NT2/D1 (cell line): ENCODE measurements around the gene ACSF2.

ENCODE experiments used
- DNase-seq: peaks from one replicate; pipeline ENCODE4 v3.0.0-alpha.2; 2011; ENCODE audit warnings: low read depth, low spot score
- H3K27me3 ChIP-seq: 2 replicates; pipeline ENCODE4 v1.6.0; 2011; ENCODE audit warnings: mild to moderate bottlenecking; ENCODE audit not compliant: insufficient read length, insufficient read depth
- H3K36me3 ChIP-seq: 2 replicates; pipeline ENCODE4 v1.6.1; 2011; ENCODE audit warnings: mild to moderate bottlenecking, low read length, mixed read lengths; ENCODE audit not compliant: insufficient read depth, insufficient read length
- H3K4me1 ChIP-seq: 2 replicates; pipeline ENCODE4 v1.5.1; 2011; ENCODE audit not compliant: insufficient read depth, insufficient read length
- H3K4me3 ChIP-seq: 2 replicates; pipeline ENCODE4 v1.5.1; 2011; ENCODE audit warnings: low read depth; ENCODE audit not compliant: insufficient read length
- H3K9ac ChIP-seq: 2 replicates; pipeline ENCODE4 v1.6.0; 2011; ENCODE audit warnings: low read depth; ENCODE audit not compliant: insufficient read length
- H3K9me3 ChIP-seq: 2 replicates; pipeline ENCODE4 v1.5.1; 2011; ENCODE audit warnings: mild to moderate bottlenecking, low read length; ENCODE audit not compliant: insufficient read depth
- SUZ12 ChIP-seq: IDR thresholded peaks from 2 replicates; pipeline ENCODE4 v1.6.1; 2011; ENCODE audit not compliant: insufficient read length, insufficient read depth; ENCODE audit errors: extremely low read depth
- YY1 ChIP-seq: IDR thresholded peaks from 2 replicates; pipeline ENCODE4 v1.6.1; 2011; ENCODE audit not compliant: insufficient read length, insufficient read depth
- ZNF274 ChIP-seq: IDR thresholded peaks from 2 replicates; pipeline ENCODE4 v1.6.1; 2011; ENCODE audit warnings: mild to moderate bottlenecking, low read depth, low read length

ACSF2 gene

GRCh38 chr17:50425682-50426471 is at the start of gene ACSF2:
ACSF2 (plus strand) TSS chr17:50426218; CDS start chr17:50426262, 44 bp downstream.
- H3K4me1 ChIP-seq, result peaks cover 7% of the 10 kb centered on the region
- H3K9me3 ChIP-seq, result no peaks in the 10 kb centered on the region; the same call in 1 of the 2 replicates
- peaks cover 4% of the 10 kb centered on the region for H3K36me3 ChIP-seq
- H3K9ac ChIP-seq, result peak within 1 kb of the TSS; percentile 87
- H3K27me3 ChIP-seq, result peaks cover 5% of the 10 kb centered on the region
- TF ChIP-seq YY1 (no peak), SUZ12 (no peak), ZNF274 (no peak)
- peak within 1 kb of the TSS; percentile 54 for H3K4me3 ChIP-seq
- DNase-seq, result no peak

- no peak for TF ChIP-seq ZNF274
- TF ChIP-seq SUZ12, result no peak
- TF ChIP-seq YY1, result no peak
- H3K4me1 ChIP-seq, result peaks cover 8% of the 10 kb centered on the region
- no peak overlapping the region for H3K9ac ChIP-seq
- no peak for DNase-seq
- no peak overlapping the region for H3K4me3 ChIP-seq
- H3K27me3 ChIP-seq, result no peaks in the 10 kb centered on the region
- H3K36me3 ChIP-seq, result peaks cover 90% of the 10 kb centered on the region
- H3K9me3 ChIP-seq, result no peaks in the 10 kb centered on the region
These were observed 46.5 kb upstream of the ACSF2 start for GRCh38 chr17:50379351-50380132.

- TF ChIP-seq ZNF274, result no peak
- no peak for DNase-seq
- peaks cover 8% of the 10 kb centered on the region for H3K4me1 ChIP-seq
- no peaks in the 10 kb centered on the region for H3K9me3 ChIP-seq
- no peak overlapping the region for H3K9ac ChIP-seq
- H3K27me3 ChIP-seq, result no peaks in the 10 kb centered on the region
- peaks cover 93% of the 10 kb centered on the region for H3K36me3 ChIP-seq
- H3K4me3 ChIP-seq, result no peak overlapping the region
These were observed 45.4 kb upstream of the ACSF2 start for GRCh38 chr17:50380369-50381259.

GRCh38 chr17:50381260-50381815 is 44.7 kb upstream of the ACSF2 start:
- no peak for DNase-seq
- Histone ChIP-seq H3K4me1 (peaks cover 8% of the 10 kb centered on the region), H3K9ac (no peak overlapping the region), H3K9me3 (no peaks in the 10 kb centered on the region), H3K4me3 (no peak overlapping the region), H3K27me3 (no peaks in the 10 kb centered on the region), H3K36me3 (peaks cover 92% of the 10 kb centered on the region)
- TF ChIP-seq SUZ12 (no peak), YY1 (no peak), ZNF274 (no peak)

GRCh38 chr17:50381920-50382319 is 44.1 kb upstream of the ACSF2 start:
- Histone ChIP-seq H3K4me1 (peaks cover 8% of the 10 kb centered on the region), H3K9me3 (no peaks in the 10 kb centered on the region), H3K4me3 (no peak overlapping the region), H3K36me3 (peaks cover 92% of the 10 kb centered on the region), H3K9ac (no peak overlapping the region), H3K27me3 (no peaks in the 10 kb centered on the region)
- TF ChIP-seq SUZ12 (no peak), YY1 (no peak), ZNF274 (no peak)
- no peak for DNase-seq

- no peak for DNase-seq
- TF ChIP-seq ZNF274 (no peak), YY1 (no peak), SUZ12 (no peak)
- H3K4me1 ChIP-seq, result peaks cover 8% of the 10 kb centered on the region
- H3K9me3 ChIP-seq, result no peaks in the 10 kb centered on the region
- no peak overlapping the region for H3K4me3 ChIP-seq
- H3K36me3 ChIP-seq, result peaks cover 96% of the 10 kb centered on the region
- no peaks in the 10 kb centered on the region for H3K27me3 ChIP-seq
- no peak overlapping the region for H3K9ac ChIP-seq
These were observed 43.1 kb upstream of the ACSF2 start for GRCh38 chr17:50382931-50383330.
